HG03108 (cell line): ENCODE results near the gene NRG3.

ENCODE experiments used
- ATAC-seq: cut with Tn5 transposase; IDR thresholded peaks from one replicate; pipeline ENCODE4 v1.9.1; 2021; ENCODE audit warnings: moderate library complexity; ENCODE audit not compliant: unreplicated experiment

The NRG3 gene

DNA sequence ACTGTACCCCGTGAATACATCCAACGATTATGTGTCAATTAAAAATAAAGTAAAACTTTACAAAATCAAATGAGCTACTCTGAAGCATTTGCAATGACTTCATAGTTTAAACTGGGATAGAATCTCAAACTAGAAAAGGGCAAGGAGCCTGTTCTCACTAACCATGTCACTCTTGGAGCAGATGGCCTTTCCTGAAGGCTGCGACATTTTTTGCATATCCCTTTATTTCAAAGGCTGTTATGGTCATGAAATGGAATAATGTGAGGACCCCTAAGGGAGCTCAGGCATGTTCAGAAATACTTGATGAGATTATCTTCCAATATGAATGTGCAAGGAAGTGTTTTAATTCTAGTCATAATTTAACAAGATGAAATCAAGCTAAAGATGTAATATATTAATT lies 679.4 kb downstream of the NRG3 start:
- ATAC-seq: no peak

DNA sequence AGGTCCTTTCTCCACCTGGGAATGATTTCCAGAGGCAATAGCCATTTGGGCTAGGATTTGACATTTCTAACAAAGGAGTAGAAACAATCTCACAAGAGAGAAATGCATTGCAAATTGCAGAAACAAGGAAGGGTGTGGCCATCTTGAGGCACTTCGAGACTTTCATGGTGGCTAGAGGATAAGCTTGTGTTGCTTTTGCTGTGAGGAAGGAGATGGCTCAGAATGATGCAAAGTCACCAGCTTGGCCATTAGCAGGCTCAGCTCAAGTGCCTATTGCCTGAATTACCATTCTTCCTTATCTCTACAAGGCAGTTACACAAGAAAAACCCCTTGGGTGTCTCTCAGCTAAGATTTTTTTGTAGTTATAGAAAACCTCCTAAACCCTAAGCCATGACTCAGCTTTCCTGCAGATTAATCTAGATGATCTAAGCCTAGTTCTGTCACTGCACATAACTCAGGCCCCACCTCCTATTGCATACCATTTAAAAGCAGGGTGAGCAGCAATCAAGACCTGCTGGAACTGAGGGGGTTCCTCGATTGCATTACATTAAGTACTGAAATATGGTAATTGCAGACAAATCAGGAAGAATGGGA lies 683.1 kb downstream of the NRG3 start:
- ATAC-seq: no peak

DNA sequence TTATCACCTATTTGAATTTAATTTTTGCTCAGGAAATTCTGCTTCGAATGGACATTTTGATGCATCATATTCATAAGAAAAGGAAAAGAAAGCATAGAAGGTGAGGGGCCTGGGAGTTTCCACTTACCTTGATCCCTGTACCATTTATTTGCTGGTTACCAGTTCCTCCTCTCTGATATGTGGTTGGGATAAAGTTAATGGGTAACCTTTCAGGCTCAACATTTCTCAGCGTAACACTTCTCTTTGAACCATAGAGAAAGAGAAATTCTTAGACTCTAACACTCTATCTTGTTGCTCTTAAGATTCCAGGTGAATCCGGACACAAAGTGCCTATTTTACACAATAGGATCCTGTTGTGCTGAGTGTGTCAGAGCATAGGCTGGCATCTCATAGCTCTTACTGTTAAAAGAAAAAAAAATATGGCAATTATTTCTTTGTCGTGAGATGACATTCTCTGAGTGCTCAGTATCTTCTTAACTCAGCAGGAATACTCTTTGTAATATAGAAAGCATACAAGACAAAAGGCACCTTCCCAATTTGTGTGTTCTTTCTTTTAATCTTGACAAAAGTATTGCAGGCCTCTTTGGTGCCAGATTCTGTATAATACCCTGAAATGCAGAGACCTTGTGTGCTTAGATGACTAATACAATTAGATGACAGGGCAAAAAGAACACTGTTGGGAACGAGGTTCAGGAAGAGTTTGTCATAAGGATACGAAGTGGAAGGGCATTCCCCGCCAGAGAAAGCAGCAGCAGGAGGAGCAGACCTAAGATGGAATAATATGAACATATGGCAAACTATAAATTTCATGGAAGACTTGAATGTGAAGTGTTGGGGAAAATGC lies 689.6 kb downstream of the NRG3 start:
- no peak for ATAC-seq

DNA sequence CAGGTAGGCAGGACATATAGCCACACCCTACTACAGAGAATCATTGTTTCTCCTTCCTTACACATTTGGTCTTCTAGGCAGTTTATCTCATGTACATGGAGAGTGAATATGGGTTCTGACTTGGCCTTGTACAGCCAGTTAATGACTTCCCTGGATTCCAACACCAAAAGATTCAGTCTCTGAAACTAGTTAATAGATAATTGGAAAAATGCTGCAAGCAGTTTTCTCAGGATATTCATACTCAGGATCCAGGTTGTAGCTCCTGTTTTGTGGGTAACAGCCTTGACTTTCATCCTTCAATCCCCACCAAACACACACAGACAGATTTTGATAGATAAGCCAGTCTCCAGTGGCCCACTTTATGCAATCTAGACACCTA lies 690.2 kb downstream of the NRG3 start:
- no peak for ATAC-seq

DNA sequence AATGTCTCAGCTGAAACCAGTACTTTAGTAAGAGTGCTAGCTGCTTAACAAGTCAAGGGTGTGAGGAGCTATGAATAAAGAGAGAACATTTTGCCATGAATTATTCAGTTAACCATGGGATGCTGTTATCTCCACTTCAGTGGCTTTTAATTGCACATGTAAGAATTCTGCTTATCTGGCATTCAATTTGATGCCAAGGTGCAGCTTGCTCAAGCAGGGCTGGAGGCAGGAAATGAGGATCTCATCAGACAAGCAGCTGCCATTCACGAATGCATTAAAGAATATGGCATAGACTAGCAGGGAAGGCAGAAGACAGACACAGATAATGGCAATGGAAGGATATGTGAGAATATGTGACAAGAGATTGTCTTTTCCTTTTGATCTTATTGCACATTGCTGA lies 697.8 kb downstream of the NRG3 start:
- no peak for ATAC-seq

DNA sequence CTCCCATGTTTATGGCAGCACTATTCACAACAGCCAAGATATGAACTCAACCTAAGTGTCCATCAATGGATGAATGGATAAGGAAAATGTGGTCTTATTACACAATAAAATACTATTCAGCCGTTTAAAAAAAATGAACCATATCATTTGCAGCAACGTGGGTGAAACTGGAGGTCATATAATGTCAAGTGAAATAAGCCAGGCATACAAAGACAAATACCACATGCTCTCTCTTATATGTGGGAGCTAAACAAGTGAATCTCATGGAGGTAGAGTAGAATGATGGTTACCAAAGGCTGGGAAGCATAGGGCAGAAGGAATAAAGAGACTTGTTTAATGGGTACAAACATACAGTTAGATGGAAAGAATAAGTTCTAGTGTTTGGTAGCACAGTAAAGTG lies 699.1 kb downstream of the NRG3 start:
- ATAC-seq: no peak

DNA sequence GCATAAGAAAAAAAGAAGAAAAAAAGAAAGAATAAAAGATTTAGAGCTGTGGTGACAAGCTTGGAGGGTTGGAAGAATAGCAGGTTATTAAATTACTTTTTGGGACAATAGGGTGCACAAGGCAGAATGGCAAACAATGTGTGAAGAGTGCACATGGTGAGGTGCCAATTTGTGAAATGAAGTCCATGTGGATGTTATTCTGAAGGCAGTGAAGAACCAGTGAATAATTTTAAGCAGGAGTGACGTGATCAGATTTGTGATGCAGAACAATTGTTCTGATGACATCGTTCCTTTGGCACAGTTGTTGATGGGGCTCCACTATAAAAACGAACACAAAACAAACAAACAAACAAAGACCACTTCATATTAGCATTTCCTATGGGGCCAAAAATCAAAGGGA lies 700.3 kb downstream of the NRG3 start:
- no peak for ATAC-seq

DNA sequence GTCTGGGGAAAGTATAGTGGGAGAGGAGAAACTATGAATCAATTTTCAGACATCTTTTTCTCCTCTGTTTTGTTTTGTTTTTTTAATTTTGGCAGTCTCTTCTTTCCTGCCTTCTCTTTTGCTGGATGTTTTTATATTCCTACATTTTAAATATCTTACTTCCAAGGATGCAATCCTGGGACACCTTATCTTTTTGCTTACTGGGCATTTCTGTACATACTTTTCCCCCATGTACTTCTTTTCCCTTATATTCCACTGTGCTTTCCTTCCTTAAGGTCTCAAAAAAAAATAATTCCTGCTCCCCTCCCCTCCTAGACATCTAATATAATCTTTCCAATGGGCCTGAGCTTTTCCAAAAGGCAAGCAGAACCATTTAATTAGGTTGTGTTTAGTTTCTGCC lies 701.1 kb downstream of the NRG3 start:
- no peak for ATAC-seq

DNA sequence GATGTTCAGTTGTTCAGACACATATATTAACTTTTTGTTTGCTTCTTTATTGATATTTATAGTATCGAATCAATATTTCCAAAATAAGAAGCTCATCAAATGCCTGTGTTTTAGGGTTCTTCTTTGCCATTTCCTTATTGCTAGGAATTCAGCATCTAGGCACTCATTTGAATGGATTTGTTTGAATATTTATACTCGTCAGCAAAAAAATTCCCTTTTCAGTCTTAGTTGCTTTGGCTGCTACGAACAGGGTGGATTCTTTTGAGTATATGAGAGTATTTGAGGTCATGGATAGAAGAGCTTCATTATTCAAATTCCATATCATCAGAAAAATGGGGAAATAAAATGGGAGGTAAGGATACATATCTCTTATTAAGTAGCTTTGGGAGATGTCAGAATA lies 706.9 kb downstream of the NRG3 start:
- no peak for ATAC-seq

DNA sequence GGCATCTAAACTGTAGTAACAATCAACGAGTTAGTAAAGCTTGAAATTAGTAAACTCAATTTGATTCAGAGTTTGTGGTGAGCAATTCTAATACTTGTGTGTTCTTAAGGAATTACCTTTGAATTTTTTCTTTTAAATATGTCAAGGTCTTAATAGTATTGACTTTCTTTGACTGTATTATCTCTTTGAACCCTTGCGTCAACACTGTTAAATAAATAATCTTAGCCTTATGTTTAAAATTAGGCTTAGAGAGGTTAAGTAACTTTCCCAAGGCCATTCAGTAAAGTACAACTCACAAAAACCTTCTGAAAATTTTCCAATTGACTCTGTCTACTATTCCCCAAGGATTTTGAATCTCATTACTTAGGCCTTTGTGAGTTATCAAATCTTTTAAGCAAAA lies 716.4 kb downstream of the NRG3 start:
- ATAC-seq: no peak

DNA sequence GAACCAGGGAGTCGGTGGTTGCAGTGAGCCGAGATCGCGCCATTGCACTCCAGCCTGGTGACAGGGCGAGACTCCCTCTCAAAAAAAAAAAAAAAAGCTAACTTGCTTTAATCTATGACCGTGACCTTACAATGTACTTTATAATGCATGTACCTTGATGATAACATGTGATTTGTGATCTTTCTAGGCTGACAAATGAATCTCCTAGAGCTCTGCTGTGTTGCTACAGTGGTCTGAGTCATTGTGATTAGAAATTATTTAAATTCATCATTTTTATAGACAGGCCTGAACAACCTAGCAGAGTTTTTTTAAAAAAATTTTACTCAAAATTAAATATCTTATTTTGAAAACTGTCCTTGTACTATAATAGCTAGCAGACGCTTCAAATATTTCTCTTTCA lies 722.8 kb downstream of the NRG3 start:
- no peak for ATAC-seq

DNA sequence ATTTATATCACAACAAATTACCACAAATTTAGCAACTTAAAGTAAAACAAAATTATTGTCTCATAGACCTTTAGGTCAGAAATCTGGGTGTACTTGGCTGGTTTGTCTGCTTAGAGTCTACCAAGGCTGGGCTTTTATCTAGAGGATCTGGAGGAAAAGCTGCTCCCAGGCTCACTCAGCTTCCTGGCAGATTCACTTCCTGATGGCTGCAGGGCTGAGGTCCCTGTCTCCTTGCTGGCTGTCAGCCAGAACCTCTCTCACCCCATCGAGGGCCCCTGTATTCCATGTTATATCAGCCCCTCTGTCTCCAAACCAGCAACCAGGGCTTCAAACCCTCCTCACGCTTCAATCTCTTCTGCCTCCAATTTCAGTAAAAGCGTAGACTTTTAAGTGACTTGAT lies 734.9 kb downstream of the NRG3 start:
- ATAC-seq: no peak

DNA sequence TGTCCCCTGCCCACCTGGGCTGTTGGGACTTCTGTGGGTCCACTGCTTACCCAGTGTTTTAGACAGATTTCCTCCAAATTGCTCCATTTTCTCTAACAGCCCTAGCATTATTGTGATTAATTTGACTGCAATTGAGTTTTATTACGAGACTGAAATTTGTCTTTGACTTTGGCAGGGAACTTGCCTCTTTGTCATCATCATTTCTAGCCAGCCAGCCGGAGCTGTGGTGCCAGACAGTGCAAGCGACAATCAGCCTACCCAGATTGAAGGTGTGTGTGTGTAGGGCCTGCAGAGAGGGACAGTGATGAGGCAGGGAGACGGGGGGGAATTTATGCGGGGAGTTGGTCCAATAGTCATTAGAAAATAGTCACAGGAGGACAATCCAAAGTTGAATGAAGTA lies 743.0 kb downstream of the NRG3 start:
- no peak for ATAC-seq

DNA sequence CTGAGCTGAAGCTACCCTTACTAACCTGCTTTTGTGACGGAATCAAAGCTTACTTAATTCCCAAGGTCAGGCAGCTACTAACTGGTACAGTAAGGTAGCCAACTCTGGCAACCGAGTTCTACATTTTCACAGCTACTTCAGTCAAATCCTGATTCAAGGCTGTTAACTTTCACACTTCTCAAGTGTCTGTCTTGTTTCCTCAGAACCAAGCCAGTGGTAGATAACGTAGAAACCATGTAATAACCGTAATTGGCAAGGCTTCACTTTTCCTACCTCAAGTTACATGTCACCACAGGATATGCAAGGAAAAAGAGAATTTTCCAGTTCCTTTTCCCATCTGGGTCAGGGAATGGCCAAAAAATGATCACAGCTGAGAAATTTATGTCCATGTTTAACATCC lies 746.7 kb downstream of the NRG3 start:
- no peak for ATAC-seq

DNA sequence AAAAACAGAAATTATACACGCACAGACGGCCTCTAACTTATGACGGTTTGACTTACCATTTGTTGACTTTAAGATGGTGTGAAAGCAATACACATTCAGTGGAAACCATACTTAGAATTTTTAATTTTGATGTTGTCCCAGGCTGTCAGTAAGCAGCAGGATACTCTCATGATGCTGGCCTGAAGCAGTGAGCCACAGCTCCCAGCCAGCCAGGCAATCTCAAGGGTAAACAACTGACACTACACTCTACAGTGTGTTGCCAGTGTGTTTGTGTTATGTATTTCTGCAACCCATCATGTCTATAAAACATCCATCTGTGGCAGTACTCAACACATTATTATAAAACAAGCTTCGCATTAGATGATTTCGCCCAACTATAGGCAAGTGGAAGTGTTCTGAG lies 747.5 kb downstream of the NRG3 start:
- ATAC-seq: no peak

DNA sequence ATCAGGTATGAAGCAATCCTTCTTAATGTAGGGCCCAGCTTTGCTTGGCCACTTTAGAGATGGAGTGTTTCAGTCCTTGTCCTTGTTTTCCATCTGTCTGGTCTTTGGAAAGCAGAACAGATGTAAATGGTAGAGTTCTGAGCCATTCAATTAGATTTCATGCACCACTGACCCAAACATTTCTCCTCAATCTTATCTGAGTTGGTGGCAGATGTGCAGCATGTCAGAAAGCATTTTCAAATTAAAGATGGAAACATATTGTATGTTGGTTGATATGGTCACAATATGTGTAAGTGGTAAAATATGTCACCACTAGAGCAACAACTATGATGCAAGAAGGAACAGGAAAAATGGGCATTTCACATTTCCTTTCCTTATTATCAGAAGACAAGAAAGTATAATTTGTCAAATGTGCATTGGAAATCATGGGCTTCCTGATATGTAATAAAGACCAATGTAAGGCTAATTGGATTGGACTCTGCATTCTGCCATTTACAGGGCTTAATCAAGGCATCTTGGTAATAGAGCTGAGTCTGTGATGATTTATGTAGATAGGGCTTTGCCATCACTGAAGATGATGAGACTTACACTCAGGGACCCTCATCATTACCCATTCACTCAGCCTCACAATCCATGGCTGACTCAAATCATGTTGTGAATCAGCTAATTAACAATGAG lies 750.7 kb downstream of the NRG3 start:
- ATAC-seq: no peak

DNA sequence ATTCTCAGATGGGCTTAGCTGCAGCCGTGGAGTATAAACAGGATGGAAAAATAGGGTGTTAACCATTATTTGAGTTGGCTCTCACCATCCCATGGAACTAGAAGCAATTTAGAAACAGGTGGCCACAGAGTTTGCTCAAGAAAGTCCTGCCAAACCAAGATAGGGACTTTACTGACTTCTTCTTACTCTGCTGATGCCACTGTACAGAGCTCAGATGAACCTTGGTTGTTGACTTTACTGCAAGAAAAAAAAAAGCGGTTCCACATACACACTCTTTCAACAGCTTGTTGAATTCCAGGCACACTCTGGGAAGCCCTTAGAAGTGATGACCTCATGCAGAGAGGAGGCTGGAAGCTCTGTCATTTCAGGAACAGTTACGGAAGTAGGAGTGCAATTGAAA lies 753.4 kb downstream of the NRG3 start:
- no peak for ATAC-seq

DNA sequence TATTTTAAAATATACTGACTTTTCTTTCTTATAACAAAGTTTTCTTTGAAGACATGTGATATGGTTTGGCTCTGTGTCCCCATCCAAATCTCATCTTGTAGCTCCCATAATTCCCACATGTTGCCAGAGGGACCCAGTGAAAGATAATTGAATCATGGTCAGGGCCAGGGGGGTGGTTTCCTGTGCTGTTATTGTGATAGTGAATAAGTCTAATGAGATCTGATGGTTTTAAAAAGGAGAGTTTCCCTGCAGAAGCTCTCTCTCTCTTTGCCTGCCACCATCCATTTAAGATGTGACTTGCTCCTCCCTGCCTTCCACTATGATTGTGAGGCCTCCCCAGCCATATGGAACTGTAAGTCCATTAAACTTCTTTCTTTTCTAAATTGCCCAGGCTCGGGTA lies 768.1 kb downstream of the NRG3 start:
- ATAC-seq: no peak

DNA sequence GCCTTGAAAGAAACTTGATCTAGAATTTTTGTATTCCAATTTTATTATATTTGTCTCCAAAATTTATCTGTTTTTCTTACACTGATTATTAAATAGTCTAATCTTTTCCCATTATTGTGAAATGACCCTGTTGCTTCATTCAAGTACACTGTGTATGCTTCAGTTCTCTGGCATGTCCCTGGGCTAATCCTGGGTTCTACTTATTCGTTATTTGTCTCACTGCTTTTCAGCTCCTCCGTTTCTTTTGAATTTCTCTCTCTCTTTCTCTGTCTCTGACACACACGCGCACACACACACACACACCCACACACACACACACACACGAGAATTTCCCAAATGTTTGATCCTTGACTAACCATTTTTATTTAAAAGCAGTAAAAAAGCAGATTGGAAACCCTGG lies 768.6 kb downstream of the NRG3 start:
- ATAC-seq: no peak

DNA sequence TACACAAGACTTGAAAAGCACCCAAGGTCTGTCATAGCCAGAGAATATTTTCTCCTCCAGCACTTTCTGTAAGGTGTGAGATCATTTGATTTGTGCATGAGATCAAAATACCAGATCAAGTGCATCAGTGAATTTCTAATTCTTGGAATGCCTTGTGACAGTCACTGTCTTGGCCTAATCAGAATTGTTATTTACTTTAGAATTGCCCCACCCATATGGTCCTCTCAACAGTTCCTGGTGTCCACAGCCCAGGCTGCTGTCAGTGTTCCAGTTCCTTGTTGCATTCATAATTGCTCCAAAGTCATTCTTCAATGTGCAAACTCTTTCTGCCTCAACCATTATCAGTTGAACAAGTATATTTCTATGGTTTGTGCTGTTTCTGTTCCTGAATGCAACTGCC lies 770.2 kb downstream of the NRG3 start:
- no peak for ATAC-seq

DNA sequence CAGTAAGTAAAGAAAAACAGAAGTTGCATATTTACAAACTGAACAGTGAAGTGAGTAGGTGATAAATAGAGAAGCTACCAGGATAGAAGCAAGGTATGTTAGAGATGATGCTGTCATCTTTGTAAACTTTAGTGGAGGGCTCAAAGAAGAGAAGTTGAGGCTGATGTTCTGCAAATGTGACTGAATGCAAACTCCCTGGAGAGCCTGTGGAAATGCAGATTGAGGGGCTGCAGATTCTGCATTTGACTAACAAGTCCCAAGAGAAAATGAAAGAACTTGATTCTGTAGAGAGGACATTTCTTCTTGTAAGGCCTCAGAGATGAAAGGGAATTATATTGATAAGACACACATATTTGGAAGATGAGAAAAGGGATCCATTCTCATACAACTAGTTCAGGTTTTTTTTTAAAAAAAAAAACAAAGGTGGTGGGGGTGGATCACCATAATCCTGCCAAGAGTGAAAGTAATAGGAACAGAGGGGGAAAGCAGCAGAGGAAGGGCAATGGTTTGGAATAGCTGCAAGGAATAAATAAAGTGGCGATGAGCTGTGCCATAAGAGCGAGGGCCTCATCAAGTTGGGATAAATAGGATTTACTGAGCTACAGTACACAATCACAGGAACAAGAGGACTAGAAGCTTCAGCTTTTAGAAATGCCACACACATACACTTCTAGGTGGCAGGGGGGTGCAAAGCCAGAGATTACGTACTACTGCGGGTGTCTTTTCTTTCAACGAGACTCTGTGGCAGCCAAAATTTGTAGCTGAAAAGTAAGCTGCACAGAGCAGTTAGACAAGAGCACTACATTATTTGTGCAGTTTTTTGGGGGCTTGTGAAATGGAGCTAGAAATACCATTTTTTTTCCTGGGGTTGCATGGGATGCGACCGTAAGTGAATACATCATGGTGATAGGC lies 778.5 kb downstream of the NRG3 start:
- no peak for ATAC-seq
